ENCODE results near the gene WBP1. TPM values are rescaled to one million over a fixed set of nuclear protein-coding genes. Genes with fewer than 3 reads are reported as not detected.
"Not testable (repeated sequence)": the region's sequence is repeated elsewhere in the genome, so short reads cannot be mapped to it uniquely, and the experiment has no call there.

WBP1 gene
- total RNA-seq, 4 donors from 2014 or later, result 44.2 to 91.5 (median 47.0) TPM

DNA sequence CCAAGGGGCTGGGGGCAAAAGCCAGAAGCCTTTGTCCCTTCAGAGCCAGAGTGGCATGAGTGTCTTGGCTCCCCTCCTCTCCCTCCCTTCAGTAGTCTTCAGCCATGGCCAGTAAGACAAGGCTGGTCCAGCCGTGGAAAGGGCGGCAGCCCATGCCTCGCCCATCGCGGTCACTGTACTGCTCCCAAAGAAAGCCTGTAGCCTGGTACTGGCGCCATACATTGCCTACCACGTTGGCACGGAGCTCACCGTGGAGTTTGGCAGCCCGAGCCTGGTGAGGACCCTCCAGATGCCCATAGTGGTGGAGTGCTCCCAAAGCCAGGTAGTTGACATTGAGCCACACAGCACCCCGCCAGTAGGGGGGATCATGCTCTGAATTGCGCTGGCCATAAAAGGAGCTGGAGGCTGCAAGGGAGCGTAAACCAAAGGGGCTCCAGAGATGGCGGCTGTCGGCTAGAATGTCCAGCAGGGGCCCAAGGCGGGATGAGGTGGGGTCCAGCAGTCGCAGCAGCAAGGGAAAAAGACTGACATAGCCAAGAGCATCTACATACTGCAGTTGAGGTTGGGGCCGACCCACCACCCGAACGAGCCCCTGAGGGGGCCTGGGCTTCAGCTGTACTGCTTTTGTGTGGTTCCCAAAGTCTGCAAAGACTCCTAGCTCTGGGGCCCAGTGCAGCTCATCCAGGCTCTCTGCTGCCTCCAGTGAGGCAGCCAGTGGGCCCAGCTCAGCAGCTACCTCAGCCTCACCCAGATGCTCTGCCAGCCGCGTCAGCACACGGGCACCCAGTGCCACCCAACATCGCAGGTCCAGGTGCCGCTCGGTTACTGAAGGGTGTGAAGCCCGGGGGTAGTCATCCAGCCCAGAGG is 3.2 kb downstream of the WBP1 start:
- TF ChIP-seq EP300 (IDR thresholded peaks at IDR 0.05) (no peak), POLR2AphosphoS5 (IDR thresholded peaks at IDR 0.05) (no peak), POLR2A (IDR thresholded peaks at IDR 0.05) (no peak)
- TF ChIP-seq, protein P1, sequence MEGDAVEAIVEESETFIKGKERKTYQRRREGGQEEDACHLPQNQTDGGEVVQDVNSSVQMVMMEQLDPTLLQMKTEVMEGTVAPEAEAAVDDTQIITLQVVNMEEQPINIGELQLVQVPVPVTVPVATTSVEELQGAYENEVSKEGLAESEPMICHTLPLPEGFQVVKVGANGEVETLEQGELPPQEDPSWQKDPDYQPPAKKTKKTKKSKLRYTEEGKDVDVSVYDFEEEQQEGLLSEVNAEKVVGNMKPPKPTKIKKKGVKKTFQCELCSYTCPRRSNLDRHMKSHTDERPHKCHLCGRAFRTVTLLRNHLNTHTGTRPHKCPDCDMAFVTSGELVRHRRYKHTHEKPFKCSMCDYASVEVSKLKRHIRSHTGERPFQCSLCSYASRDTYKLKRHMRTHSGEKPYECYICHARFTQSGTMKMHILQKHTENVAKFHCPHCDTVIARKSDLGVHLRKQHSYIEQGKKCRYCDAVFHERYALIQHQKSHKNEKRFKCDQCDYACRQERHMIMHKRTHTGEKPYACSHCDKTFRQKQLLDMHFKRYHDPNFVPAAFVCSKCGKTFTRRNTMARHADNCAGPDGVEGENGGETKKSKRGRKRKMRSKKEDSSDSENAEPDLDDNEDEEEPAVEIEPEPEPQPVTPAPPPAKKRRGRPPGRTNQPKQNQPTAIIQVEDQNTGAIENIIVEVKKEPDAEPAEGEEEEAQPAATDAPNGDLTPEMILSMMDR (IDR thresholded peaks at IDR 0.05), result no peak
- no peak overlapping the region for H3K27ac ChIP-seq
- no peaks in the 10 kb centered on the region for H3K27me3 ChIP-seq
- no peaks in the 10 kb centered on the region for H3K9me3 ChIP-seq
- no peak overlapping the region for H3K4me3 ChIP-seq
- WGBS, 2 donors (ENCODE audit: low coverage in 1 of 2), result 85 to 92% methylated on average over 4 to 8 of the region's 27 CpGs
- H3K36me3 ChIP-seq, result peaks cover 0 to 25% of the 10 kb centered on the region in 2 donors
- no peak for ATAC-seq
- peaks cover 2 to 46% (median 25%) of the 10 kb centered on the region in 3 donors for H3K4me1 ChIP-seq

DNA sequence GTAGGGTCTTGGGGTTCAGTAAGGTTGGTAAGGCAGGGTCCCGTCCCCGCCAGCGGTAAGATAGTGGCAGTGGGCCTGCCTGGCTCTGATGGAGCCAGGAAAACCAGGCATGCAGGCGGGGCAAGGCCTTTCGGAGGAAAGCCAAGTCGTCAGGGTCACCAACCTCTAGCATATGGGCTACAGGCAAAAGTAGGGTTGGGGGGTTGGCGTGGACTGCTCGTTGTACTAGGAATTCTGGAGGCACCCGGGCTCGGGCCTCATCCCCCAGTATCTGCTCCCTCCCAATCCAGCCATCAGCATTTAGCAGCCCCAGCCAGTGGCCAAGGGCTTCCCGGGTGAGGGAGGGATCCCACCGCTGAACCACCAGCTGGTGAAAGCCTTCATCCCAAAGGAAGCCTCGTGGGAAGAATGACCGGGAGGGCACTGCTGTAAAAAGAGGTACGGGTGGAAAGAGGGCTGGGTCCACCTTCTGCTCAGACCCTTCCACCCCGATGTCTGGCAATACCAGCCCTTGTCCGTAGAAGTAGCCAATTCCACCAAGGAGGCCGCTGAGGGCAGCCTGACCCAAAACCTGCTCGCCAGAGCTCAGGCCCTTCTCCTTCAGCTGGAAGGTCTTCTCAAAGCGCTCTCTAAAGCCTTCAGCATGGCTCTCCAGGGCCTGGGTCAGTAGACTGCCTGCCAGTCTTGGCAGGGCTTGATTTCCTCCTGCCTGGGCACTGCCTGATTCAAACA is 4.0 kb downstream of the WBP1 start:
- Histone ChIP-seq H3K27ac (no peak overlapping the region), H3K36me3 (peaks cover 0 to 25% of the 10 kb centered on the region in 2 donors), H3K27me3 (no peaks in the 10 kb centered on the region), H3K4me1 (peaks cover 2 to 40% (median 18%) of the 10 kb centered on the region in 3 donors), H3K9me3 (no peaks in the 10 kb centered on the region), H3K4me3 (no peak overlapping the region)
- no peak for ATAC-seq
- 40 to 84% methylated on average over 1 to 5 of the region's 20 CpGs for WGBS, 2 donors (ENCODE audit: low coverage in 1 of 2)
- TF ChIP-seq EP300 (IDR thresholded peaks at IDR 0.05) (no peak), POLR2AphosphoS5 (IDR thresholded peaks at IDR 0.05) (no peak), POLR2A (IDR thresholded peaks at IDR 0.05) (no peak)
- TF ChIP-seq, protein P1 (IDR thresholded peaks at IDR 0.05), result no peak

GRCh38 chr2:74462786-74463105 is 4.5 kb downstream of the WBP1 start:
- WGBS, 2 donors (ENCODE audit: low coverage in 1 of 2), result 100% methylated on average over 1 of the region's 4 CpGs; no CpG with 5 or more reads in 1 of the 2 donors
- Histone ChIP-seq H3K27ac (no peak overlapping the region), H3K4me3 (no peak overlapping the region), H3K36me3 (peaks cover 0 to 25% of the 10 kb centered on the region in 2 donors), H3K4me1 (peaks cover 2 to 35% (median 17%) of the 10 kb centered on the region in 3 donors), H3K27me3 (no peaks in the 10 kb centered on the region), H3K9me3 (no peaks in the 10 kb centered on the region)
- TF ChIP-seq EP300 (IDR thresholded peaks at IDR 0.05), result no peak
- TF ChIP-seq, protein P1 (IDR thresholded peaks at IDR 0.05), result no peak
- no peak for TF ChIP-seq POLR2A (IDR thresholded peaks at IDR 0.05)
- no peak for TF ChIP-seq POLR2AphosphoS5 (IDR thresholded peaks at IDR 0.05)
- ATAC-seq, result no peak

GRCh38 chr2:74464406-74464805 is 6.2 kb downstream of the WBP1 start:
- Histone ChIP-seq H3K9me3 (no peaks in the 10 kb centered on the region), H3K27me3 (no peaks in the 10 kb centered on the region), H3K36me3 (peaks cover 0 to 25% of the 10 kb centered on the region in 2 donors), H3K27ac (peak overlapping the region; percentile 30 to 90 (median 88)), H3K4me3 (peak overlapping the region; percentile 85 to 95), H3K4me1 (peaks cover 2 to 26% (median 9%) of the 10 kb centered on the region in 3 donors)
- ATAC-seq, result no peak
- no CpG with 5 or more reads among the region's 13 CpGs for WGBS, 2 donors (ENCODE audit: low coverage in 1 of 2)
- TF ChIP-seq, protein P1 (IDR thresholded peaks at IDR 0.05), result no peak
- TF ChIP-seq POLR2A (IDR thresholded peaks at IDR 0.05), result no peak
- no peak for TF ChIP-seq EP300 (IDR thresholded peaks at IDR 0.05)
- no peak for TF ChIP-seq POLR2AphosphoS5 (IDR thresholded peaks at IDR 0.05)

DNA sequence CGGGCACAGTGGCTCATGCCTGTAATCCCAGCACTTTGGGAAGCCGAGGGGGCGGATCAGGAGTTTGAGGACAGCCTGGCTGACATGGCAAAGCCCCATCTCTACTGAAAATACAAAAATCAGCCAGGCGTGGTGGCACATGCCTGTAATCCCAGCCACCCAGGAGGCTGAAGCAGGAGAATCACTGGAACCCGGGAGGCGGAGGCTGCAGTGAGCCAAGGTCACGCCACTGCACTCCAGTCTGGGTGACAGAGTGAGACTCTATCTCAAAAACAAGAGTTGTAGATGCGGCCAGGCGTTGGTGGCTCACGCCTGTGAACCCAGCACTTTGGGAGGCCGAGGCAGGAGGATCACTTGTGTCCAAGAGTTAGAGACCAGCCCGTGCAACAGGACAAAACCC is 12.5 kb downstream of the WBP1 start:
- not testable (repeated sequence) for H3K27ac ChIP-seq, H3K4me3 ChIP-seq, ATAC-seq, H3K27me3 ChIP-seq, H3K9me3 ChIP-seq
- peaks cover 4 to 35% (median 10%) of the 10 kb centered on the region in 3 donors for H3K4me1 ChIP-seq
- H3K36me3 ChIP-seq, result peaks cover 0 to 18% of the 10 kb centered on the region in 2 donors
- WGBS, 2 donors (ENCODE audit: low coverage in 1 of 2), result 90 to 94% methylated on average over 4 to 5 of the region's 12 CpGs
